Stimulated activated CD4-positive, alpha-beta T cell treated with anti-CD3 and anti-CD28 coated beads, Interleukin-12 subunit alpha, Interleukin-12 subunit beta, amount 100 ng/mL, for 24 hours (primary cell): Measurements from ENCODE around the gene ADAMTS6.

ENCODE experiments used
- DNase-seq, 2 experiments: peaks; one replicate each; pipeline ENCODE4 v3.0.0-alpha.2; 2020; ENCODE audit warnings: low read depth in 2 of 2

Gene ADAMTS6

DNA sequence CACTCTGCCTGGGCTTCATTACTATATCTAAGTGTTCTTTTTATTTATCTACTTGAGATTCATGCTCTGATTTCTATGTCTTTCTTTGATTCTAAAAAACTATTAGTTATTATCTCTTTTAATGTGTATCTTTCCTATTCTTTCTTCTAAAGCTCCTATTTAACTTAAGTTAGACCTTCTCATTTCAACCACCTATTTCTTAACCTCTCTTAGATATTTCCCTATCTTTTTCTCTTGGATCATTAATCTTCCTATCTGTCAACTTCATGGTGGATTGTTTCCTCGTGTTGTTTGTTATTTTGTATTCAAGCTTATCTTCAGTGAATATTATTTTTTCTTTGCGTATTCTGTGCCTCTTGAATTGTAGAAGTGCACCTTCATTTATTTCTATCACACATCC lies 202.1 kb downstream of the ADAMTS6 start:
- DNase-seq: no peak

DNA sequence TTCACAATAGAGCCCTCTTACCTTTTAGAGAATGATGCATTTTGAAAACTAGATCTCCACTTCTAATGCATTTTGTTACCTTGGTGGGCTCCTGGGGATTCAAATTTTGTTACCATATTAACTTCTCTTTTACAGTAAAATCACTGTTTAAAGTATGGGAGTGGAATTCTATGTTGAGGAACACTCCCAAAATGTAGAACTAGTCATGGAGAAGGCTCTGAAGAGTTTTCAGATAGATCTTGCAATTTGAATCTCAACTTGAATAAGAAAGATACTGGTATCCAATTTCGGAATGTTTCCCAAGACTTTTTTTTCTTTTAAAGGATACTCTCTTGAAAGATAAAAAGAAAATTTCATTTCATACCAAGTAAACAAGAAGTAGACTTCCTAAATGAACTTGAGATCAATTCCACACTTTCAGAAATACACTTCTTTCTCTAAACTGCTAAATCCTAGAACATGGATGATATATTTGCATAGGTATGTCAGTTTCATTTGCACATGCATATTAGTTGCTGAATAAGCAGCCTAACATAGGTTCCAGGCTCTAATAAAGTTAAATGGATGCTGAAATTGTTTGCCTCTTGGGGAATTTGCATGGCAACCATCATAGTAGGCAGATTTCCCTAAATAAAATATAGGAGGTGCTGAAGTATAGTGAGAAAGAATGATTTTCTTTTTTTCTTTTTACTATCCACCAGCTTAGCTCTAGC lies 205.4 kb downstream of the ADAMTS6 start:
- no peak for DNase-seq

DNA sequence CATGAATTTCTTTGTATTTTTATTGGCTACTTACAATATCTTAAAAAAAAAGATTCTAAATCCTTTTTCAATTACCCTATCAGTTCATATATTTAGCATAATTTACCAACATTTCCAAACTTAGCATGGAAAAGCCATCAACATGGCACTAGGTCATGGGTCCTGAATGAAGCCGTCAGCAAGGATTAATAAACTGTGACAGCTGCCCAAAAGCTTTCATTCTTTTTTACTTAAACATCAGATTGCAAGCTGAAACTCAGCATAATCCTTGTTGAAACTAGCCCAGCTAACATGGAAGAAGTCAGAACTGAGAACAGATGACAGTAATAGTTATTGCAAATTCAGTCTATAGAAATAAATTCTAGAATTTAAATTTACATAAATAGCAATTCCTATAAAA lies 209.8 kb downstream of the ADAMTS6 start:
- DNase-seq: no peak

DNA sequence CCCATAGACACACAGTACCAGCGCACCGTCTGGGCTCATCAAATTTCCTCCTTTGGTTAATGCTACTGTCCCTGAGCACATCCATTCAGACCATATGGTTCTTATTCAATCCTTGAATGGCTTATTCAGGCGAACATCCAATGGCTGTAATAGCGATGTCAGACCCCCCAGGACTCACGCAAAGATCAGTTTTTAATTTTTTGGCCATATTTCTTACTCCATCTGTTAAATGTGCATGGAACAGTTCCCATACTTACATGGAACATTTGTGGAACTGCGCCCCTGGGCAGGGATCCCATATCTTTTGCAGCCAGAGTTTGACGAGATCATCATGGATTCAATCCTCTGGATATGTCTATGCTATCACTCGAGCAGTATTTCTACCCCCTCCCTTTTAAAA lies 213.2 kb downstream of the ADAMTS6 start:
- DNase-seq: no peak

DNA sequence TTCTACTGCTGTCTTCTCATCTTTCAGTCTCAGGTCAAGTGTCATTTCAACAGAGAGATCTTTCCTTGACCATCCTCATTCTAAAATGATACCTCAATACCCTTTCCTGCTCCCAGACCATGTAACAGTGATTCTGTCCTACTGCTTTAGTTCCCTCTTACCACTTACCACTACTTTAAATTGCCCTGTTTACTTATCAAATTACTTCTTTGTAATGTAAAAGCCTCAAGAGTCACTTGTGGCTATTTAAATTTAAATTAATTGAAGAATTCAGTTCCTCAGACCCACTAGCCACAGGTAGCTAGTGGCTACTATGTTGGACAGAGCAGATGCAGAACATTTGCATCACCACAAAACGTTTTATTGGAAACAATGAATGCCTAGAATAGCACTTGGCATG lies 217.3 kb downstream of the ADAMTS6 start:
- DNase-seq: no peak

DNA sequence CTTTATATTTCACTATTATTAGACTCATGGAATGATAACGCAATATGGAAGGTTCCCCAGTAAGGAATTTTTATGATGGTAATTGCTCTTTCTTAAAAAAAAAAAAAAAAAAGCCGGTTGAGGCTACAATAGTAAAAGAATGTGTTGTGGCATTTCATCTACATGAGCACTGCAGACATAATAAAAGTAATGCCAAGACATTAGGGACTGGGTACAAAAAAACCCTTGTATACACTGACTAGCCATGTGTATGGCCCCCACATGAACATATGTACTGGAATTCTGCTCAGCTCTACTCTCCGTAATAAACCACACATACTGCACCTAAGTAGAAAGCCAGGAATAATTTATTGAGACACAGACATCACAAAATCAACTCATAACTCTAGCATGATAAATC lies 218.4 kb downstream of the ADAMTS6 start:
- DNase-seq: no peak

DNA sequence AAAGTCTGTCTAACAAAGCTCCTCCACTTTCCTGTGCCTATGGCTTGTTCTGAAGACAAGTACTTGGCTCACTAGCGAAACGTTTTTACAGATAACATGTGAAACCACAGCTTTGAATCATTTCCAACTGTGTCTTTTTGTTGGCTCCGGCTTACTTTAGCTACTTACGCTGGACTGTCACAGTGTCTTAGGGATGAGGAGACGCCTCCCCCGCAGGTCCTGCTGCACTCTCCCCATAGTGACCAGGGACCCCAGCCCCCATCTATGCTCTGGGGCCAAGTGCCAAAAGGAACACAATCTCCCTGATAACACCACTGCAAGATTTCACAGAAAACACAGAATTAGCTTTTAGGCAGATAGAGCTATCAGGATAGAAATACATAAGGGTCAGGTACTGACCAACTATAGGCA lies 219.1 kb downstream of the ADAMTS6 start:
- no peak for DNase-seq

DNA sequence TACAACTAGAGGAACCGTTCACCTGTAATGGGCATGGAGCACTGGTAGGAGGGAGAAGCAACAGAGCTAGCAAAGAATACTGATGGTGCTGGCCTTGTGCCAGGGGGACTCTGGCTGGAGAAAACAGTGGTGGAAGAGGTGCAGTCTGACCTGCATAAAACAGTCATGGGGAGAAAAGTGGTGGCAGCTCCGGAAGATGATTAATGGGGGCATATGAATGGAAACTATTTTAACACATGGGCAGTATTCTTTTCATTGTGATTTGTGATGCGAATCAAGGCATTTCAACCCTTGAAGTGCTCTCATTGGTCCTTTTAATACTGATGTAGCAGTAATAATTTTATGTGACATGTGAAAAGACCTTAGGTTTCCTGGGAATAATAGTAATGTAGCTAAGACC lies 219.6 kb downstream of the ADAMTS6 start:
- DNase-seq: no peak

DNA sequence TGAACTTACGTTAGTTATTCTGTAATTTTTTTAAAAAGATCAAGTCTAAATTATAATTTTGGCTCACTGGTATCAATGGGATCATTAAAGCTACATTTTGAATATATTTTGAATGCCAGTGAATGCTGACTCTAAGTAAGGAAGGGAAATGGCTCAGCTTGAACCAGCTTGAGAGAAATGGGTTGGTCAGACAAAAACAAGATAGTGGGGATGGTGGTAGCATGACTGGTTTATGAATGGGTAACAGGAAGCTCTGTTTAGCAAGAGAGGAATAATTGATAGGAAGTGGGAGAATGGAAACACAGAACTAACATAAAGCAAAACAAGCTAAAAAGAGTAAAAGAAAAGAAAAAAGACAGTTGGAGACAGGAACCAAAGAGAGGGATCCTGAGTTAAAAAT lies 220.2 kb downstream of the ADAMTS6 start:
- DNase-seq: no peak

DNA sequence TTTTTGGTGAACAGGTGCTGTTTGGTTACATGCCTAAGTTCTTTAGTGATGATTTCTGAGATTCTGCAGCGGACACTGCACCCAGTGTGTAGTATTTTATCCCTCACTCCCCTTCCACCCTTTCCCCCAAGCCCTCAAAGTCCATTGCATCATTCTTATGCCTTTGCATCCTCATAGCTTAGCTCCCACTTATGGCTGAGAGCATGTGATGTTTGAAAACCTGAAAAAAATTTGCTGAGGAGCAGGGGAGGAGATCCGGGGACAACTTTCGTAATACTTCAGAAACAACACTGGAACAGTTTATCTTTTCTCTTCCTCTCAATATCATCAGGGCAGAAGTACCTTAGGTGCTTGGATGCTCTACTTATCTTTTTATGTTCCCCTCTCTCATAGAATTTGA lies 226.4 kb downstream of the ADAMTS6 start:
- no peak for DNase-seq

DNA sequence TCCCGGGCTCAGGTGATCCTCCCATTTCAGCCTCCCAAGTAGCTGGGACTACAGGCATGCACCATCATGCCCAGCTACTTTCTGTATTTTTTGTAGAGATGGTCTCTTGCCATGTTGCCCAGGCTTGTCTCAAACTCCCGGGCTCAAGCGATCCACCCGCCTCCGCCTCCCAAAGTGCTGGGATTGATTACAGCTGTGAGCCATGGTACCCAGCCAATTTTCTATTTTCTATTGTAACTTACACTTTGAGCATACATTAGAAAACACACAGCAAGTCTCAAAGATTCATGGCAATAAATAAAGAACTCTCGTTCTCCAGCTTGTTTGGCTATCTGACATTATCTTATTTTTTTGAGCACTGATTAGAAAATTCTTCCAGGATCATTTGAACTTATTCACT lies 228.7 kb downstream of the ADAMTS6 start:
- no peak for DNase-seq

DNA sequence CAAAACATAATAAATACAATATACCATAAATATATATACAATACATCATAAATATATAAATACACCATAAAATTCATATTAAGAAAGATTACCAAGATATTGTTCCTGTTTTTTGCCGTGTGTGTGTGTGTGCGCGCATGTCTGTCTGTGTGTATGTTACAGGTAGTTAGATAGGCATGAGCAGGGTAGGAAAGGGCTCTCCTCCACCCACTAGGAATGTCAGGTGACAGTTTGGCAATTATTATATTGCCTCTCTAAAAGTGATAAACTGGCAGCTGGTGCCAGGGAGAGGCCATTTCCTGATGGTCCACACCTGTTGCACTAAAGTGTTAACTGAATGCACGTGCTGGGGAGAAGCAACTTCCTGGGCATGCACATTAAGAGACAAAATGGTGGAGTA lies 232.8 kb downstream of the ADAMTS6 start:
- no peak for DNase-seq

DNA sequence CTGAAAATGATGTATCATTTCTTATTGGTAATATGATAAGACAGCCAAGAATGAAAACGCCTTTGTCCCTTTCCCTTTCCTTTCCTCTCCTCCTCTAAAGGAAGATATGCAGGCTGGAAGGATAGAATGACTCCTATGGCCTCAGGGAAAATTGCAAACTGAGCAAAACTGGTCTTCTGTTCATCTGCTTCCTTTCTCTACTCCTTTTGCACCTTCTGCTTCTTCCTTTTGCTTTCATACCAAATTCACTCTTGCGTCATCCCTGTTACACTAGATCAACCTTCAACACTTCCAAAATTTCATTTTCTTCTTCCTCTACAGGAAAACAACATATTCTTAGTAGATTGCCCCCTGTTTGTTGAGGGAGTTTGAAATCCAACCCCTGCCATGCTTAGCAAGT lies 234.1 kb downstream of the ADAMTS6 start:
- no peak for DNase-seq

DNA sequence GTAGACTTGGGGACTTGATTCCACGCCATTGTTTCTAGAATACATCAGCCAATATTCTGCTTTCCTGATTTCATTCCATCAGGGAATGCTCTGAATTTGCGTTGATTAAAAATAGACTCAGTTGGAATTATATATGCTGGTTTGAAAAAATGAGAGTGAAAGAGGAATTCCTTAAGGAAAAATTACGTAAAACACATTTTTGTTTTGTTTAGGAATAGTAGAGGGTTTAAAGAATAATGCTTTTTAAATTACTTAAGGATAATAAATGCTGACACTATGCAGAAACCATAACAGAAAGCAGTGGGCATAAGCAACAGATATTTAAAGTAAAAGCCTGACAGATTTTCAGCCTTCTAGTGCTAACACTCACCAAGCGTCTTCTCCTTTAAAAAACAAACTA lies 235.0 kb downstream of the ADAMTS6 start:
- no peak for DNase-seq

DNA sequence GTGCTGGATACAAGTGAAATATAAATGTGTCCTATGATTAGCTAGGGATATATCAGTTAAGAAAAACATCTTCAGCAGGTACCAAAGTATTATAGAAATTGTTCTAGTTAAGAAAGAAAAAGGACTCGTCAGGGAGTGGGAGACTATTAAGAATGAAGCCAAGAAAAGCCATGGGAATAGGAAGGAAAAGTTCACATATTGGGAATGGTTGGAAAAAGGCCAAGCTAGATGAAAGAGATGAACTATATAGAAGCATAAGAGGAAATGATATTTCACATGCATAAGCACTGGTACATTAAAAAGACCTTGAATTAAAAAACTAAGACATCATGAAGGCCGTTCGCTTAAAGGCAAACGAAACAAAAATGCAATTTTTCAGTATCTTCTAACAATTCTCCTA lies 237.7 kb downstream of the ADAMTS6 start:
- no peak for DNase-seq

DNA sequence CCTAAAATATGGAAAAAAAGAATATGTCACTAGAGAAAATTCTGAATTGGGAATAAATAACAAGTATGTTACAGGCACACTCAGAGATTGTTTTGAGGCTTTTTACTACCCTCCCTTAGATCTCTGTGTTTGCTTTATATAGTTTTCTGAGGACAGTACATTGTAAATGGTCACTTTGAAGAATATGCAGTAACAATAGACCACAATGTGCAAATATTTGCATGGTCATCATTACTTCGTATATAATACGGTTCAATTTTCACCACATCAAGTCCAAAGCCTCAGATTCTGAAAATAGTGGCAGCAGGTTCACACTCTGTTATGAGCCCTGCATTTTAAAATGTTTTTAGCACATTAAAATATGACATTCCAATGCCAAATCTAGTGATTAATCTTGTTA lies 238.6 kb downstream of the ADAMTS6 start:
- no peak for DNase-seq

DNA sequence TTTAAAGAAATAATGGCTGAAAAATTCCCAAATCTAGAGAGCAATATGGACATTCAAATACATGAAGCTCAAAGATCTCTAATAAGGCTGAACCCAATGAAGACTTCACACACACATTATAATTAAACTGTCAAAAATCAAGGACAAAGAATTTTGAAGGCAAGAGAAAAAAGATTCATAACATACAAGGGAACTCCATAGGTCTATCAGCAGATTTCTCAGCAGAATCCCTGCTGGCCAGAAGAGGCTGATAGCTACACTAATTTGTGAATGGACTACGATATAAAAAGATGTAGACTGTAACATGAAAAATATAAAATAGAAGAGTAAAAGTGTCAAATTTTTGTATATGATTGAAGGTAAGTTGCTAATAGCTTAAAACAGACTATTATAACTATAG lies 251.9 kb downstream of the ADAMTS6 start:
- DNase-seq: no peak

DNA sequence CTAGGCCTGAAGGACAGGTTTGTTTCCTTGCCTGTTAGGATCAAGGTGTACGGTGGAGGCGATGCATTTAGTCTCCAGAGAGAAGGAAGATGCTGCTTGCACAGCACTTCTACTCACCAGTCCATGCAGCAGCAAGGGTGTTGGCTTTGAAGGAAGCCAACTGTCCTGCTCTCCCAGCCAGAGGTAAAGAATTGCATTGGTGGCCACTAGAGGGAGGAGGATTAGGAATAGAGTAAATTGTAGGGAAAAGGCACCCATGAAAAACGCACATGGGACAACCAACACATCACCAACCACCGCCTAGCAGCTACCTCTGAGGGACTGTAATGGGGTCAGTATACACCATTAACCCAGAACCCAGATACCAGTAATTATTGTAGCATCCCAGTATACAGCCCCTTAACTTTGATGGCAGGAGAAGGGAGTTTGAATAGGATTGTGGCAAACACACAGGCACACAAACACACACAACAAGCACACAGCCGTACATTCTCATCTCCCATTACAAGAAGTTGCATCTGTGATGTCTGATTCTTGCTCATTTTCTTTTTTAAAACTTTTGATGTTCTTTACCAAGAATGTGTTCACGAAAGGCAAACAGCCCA lies 267.7 kb downstream of the ADAMTS6 start:
- DNase-seq: no peak

DNA sequence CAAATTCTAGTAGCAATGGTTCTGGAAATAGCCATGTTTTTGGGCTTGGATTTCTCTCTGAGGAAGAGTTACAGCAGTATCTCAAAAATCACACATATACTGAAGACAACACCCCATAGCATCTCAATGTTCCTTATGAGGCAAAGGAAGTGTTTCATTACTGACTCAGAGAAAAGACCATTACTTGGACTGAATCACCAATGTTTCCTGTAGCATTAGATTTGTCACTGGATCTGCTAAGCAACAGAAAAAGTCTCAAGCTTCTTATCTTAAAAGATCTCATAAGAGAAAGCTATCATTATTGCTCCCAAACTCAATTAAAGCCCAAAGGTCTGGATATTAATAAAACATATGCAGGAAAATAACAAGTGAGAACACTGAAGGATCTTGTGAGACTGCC lies 272.4 kb downstream of the ADAMTS6 start:
- no peak for DNase-seq

DNA sequence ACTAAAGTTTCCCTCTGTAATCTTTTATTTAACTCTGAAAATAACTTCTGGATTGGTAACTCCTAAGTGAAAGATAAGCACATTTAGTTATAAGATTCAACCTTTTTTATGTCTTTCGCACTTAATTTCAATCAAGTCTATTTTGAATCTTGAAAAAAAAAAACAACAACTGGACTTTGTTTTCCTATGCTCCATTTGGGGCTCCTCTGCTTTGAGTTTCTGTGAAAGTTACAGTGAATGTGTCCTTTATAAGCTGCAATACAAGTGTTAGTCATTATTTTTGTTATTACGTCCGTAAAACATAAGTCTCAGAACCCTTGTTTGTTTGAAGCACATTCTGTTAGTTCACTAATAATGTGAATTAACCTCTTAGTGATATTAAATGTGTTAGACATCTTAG lies 276.8 kb downstream of the ADAMTS6 start:
- DNase-seq: no peak

DNA sequence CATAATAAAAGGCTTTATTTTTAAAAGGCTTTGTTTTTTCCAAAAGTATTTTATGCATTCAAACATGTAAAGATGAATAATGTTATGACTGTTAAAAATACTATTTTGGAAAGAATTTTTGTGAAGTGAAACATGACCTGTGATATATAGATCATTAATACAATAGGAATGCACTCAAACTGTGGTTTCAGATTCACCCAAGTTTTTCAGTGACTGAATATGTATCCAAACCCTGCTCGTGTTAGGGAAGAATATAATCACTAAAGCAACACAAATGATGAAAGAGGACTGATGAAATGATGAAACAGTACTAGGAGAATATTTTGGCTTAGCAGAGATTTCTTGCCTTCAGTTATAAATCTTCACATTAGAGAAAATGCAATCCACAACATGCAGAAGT lies 278.0 kb downstream of the ADAMTS6 start:
- no peak for DNase-seq

DNA sequence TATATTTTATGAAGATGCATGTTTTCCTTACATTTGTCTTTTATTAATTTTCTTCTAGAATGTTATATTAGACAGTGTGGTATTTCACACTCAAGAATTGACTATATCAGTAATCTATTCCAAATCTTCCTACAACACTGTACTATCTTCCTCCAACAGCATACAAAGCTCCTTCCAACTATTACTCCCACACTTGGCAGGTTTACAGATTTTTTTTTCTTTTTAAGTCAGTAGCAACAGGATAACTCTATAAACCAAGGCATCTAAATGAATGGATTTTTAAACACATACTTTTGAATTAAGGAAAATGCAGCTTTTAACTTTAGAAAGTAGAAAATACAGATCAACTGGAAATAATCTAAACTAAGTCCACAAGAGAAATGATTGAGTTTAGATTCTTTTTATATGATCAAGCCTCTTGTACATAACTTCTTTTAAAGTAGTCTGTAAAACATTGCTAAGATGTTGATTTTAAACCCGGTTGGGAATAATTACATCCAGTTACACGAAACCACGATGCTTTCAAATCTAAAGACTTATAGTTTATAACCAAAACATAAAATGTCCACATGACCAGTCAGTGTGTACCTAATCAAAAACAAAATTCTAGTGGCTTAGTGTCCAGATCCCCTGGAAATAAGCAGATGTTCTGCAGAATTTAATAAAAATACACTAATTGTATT lies 281.6 kb downstream of the ADAMTS6 start:
- no peak for DNase-seq

DNA sequence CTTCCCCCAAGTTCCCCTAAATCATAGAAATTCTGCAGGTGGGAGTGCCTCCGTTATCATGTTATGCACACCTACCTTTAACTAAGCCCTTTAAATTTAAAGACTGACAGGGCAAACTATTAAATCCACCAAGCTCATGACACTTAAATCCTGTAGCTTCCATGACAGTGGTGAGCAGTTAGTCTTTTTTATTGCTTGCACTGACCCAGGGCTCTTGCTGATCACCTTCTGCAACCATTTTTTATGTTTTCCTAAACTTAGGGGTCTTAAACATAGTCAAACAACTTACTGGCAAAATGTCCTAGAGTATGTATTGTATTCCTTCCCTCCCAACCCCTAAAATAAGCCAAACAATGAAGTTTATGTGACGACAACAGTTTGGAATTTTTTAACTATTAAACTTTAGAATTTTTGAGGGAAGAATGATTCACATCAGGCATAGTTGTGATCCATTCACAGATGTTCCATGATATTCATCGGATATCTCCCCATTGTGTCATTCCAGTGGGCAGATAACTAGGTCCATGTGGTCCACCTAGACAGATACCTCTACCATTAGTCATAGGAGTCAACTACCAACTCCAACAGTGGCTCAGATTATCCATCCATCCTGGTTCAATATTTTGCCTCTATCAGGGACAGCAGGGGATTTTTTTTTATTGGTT lies 283.1 kb downstream of the ADAMTS6 start:
- DNase-seq: no peak
